COLO829 (cell line): ENCODE measurements around the gene IL1R1.
"Not testable (repeated sequence)": the region's sequence is repeated elsewhere in the genome, so short reads cannot be mapped to it uniquely, and the experiment has no call there.

Experiments used
- DNase-seq: peaks from one replicate; pipeline ENCODE4 v3.0.0; 2012; ENCODE audit warnings: low spot score

Gene IL1R1, protein sequence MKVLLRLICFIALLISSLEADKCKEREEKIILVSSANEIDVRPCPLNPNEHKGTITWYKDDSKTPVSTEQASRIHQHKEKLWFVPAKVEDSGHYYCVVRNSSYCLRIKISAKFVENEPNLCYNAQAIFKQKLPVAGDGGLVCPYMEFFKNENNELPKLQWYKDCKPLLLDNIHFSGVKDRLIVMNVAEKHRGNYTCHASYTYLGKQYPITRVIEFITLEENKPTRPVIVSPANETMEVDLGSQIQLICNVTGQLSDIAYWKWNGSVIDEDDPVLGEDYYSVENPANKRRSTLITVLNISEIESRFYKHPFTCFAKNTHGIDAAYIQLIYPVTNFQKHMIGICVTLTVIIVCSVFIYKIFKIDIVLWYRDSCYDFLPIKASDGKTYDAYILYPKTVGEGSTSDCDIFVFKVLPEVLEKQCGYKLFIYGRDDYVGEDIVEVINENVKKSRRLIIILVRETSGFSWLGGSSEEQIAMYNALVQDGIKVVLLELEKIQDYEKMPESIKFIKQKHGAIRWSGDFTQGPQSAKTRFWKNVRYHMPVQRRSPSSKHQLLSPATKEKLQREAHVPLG

DNA sequence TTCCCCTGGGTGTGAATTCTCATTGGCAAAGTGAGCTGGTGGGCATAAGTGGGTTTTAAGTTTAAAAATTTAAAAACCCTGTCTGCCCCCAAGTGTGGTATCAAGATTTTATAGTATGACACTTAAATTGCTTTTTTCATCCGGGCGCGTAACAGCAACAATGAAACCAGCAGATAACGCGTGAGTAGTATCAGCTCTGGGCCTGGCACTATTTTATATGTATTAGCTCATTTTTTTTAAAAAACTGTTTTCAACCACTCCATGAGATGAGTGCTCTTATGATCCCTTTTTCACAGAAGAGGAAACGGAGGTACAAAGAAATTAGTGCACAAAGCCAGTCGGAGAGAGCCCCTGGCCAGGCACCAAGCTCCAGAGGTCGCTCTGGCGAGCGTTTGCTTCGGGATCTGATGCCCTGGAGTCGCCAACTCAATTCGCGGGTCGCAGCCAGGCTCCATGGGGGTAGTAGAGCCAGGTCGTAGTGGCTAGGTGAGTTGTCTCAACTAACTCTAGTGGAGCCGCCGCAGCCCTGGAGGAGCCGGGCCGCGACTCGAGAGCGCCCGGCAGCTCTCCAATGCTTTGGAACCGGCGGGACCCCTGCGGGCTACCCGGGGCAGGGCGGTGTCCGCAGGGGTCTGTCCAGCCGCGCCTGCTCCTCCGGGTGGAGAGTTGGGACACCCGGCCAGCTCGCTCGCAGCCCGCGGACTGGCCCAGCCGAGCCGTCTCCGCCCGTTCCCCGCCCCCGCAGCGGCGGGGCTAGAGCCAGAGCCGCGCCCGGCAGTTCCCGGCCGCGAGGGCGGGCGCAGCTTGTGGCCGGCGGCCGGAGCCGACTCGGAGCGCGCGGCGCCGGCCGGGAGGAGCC, at the start of gene IL1R1:
Gene IL1R1, plus strand, starts transcription at position 777 of the 859 bp plus-strand sequence. CDS start 14,979 bp downstream, outside the sequence.
- peak; percentile 57 for DNase-seq

DNA sequence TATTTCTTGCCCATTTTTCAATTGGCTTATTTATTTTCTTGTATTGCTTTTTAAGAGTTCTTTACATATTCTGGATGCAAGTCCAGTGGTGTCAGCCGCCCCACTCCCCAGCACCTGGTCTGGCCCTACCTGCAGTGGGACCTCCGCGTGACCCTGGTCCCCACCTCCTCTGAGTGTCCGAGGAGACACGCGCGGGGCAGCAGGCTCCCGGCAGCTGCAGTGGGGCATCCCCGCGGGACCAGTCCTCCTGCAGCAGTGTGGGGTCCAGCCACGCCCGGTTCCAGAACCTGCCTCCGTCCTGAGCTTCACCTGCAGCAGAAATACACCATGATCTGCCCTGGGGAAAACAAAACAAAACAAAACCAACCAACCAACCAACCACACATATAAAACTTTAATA, 48.9 kb upstream of the IL1R1 start:
- DNase-seq = no peak

DNA sequence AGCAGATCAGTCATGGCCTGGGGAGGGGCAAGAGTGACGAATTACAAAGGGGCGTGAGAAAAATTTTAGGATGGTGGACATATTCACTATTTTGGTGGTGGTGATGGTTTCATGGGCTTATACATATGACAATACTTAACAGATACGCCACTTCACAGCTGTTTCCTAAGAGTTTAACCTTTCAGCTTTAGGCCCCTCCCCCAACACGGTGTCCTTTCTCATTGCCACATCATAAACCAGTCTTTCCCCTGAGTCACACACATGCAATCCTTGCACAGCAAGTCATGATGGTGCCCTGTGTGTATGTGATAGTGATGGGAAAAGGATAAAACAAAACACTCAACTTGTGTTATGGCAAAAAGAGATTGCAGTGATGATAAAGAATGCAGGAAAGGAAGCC, 47.6 kb upstream of the IL1R1 start:
- no peak for DNase-seq

DNA sequence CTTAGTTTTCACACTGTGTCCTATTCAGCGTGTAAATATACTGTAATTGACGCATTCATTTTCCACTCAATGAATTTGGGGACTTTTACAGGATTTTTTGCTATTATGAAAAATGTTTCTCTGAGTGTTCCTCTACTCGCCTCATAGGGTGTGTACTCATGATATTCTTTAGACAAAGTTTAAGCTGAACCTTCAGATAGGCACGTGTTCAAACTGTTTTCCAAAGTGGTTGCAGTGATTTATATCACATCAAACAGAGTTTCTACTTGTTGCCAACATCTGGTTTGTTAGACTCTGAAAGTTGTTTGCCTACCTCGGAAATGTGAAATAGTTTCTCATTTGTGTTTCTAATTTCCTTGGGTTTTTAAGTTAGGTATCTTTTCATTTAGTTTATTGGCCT, 46.4 kb upstream of the IL1R1 start:
- no peak for DNase-seq

DNA sequence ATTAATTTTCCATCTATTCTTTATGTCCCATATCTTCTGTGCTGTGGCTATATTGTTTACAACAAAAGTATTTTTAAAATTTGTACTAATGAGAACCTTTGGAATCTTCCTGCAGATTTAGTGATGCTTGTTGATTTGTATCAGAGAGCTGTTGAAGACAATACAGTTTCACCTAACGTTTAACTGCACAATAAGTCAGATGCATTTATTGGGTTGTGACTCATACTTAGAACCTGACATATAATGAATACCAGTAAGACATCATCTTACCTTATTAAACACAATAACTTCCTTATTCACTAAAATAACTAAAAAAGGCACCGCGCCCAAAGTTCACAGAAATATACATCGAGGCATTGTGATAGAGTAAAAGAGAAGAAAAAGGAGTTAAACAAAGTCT, 43.8 kb upstream of the IL1R1 start:
- no peak for DNase-seq

DNA sequence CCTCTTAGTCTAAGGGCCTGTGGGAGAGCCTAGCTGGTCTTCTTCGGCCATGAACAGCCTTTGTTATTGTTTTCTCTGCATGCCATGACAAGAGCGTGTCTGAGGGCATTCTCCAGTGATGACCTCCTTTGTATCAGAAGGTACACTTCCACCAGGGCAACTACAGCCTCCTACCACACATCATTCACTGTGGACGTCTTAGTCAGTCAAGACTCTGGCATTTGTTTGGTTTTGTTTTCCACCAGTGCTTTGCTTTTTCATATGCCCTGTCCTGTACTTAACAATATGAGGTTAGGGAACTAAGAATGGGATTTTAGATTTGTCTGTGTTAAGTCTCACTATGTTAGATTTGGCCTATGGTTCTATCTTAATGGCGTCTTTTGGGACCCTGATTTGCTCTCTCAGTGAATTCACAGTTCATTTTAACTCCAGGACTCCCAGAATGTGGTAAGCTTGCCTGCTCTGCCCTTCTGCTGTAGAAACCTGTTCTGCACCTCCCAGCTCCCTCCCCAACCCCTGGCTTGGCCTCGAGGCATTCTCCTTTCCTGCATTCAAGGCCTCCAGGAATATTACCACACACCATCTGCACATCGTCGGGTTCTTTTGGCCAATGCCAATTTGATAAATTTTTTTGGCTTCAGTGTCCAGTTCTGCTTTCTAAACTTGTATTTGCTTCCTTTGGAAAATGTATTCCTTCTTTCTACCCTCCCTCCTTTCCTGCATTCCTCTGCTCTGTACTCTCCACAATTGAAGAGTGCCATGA, 42.8 kb upstream of the IL1R1 start:
- DNase-seq = no peak

DNA sequence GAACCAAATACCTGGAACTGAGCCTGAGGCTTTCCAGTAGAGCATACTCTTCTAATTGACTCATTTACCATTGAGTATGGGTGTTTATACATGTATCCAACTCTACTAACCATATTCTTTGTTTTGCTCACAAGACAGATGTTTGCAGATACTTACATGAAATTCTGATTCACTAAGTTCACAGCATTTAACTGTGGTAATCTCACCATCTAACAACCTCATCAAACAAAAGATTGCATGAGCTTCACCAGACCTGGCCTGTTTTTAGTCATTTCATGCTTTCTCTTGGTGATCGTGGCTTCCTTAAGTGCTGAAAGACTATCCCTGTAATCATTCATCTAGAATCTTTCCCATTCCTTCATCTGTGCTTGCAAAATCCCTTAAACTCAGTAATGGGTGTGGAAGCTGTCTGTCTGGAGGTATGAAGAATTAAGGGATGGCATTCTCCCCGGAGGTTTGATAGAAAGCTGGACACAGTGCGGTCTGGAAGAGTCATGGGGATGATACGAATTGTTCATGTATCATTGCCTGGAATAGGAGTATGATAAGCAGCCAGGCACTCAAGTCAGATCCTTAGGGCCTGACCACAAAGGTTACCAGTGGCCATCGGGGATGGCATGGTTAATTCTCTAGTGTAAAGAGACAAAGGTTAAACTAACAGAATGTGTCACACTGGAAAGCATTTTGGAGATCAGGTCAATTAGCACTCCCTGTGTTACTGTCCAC, 42.0 kb upstream of the IL1R1 start:
- DNase-seq = no peak

DNA sequence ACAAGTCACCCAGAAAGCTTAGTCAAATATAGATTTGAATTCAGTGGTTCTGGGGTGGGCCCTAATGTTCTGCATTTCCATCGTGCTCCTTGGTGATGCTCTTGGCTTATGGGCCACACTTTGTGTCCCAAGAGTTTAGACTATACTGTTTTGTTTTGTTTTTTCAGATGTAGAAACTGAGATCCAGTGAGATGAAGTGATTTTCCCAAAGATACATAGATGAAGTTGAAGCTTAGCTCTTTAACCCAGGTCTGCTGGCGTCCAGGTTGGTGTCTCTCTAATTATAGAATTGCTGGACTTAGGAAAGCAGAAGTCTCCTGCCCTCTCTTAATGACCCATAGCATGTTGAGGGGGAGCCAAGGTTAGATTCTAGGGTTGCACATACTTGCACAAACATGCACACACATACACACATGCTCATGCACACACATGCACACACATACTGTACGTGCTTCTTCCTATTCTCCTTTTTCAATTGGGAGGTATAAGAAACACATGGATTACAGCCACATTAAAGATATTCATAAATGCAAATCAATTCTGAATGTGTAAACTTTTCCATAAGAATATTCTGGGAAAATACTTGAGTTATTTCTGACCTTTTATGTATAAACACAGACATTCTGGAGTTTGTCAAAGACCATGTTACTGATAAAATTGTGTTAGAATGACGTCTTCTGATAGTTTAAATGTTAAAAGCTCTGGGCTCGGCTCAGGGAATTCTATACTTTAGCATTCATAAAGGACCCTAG, 41.3 kb upstream of the IL1R1 start:
- DNase-seq = no peak

DNA sequence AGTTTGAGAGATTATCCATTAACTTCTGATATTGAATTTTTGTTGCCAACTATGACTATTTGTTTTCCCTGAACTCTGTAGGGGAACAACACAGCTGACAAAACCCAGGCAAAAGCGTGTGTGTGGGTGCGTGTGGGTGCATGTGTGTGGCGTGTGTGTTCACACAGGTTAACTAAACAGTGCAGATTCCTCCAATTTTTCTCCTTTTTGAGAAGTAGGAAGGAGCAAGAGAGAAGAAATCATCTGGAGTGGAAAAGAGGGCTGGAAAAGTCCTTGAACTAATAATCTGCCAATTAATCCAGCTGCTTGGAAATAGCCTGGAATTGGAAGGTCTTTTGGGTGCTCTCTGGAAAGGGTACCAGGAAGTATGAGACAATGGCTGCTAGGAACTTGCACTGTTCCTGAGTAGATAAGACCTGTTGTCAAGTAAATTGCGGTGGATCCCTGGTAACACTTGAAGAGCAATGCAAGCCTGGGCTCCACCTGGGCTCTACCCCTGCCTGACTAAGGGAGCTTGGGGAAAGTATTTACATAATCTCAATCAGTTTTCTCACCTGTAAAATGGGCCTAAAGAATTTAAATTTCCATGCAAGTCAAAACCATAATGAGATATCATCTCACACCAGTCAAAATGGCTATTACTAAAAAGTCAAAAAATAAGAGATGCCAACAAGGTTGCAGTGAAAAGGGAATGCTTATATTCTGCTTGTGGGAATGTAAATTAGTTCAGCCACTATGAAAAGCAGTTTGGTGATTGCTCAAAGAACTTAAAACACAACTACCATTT, 40.5 kb upstream of the IL1R1 start:
- no peak for DNase-seq

DNA sequence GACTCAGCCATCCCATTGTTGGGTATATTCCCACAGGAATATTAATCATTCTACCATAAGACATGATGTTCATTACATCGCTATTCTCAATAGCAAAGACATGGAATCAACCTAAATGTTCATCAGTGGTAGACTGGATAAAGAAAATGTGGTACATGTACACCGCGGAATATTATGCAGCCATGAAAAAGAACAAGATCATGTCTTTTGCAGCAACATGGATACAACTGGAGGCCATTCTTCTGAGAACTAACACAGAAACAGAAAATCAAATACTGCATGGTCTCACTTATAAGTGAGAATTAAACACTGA, 40.0 kb upstream of the IL1R1 start:
- not testable (repeated sequence) for DNase-seq

DNA sequence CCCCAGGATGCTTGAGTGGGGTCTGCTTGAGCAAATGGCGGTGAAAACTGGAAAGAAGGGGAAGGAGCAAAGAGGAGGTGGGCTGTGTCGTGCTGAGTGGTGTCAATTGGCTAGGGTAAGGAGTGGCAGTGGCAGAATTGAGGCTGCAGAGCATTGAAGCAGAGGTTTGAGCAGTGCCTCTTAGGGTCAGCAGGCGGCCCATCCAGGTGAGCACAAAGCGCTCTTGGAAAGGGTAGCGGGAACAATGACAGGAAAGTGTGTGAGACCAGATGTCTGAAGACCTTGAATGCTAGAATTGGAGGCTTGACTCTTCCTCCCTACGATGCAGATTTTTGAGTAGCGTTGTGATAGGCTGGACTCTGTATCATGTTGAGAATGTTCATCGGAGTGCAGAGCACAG, 39.3 kb upstream of the IL1R1 start:
- DNase-seq = no peak

DNA sequence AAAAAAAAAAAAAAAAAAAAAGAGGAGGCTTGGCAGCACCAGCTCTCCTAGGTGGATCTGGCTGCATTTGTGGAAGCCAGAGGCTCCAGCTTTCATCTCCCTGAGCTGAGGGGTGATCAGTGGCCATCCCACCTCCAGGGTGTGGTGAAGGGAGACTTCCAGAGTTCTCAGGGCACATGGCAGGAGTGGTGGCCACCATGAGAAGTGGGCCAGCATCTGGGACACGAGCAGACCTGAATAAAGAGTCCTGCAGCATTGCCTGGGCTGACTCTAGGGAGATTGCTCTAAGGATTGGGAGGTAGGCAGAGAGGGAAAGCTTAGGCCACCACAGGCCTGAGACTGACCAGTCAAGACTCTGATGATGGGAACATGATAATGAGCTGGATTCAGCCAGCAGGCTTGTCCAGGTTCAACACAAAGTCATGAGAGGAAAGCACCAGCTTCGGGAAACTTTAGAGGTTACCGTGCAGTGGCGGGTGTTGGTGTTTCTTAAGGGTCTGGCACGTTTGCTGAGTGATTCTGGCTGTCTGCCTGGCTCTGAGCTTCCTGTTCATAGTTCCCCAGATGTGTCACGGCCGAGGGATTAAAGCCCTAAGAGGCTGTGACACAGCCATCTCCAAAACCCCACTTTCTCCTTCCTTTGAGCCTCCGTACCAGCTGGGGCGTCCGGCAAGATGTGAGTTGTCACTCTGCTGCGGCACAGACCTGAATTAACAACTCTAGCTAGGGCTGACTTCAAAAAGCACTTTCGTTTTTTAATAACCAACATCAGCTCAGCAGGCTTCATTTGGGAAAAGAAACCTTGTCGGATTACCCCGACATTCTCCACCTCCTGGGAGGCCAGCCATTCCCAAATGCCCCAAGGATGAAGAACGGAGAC, 38.3 kb upstream of the IL1R1 start:
- no peak for DNase-seq

DNA sequence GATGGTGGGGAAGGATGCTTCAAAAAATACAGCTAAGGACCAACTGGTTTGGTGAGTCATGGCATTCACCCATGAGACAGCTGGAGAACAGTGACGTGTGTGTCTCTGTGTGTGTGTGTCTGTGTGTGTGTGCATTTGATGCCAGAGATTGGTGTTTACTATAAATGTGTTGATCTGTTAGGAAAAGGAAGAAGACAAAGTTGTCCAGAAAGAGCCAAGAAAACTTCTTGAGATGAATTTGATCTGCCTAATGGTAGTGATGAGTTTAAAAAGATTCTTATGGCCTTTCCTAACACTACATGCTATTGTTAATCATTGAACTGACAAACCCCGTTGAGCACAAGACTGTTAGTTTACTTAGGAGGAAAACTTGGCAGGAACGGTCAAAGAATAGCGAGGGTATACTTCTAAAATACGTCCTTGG, 36.4 kb upstream of the IL1R1 start:
- no peak for DNase-seq

DNA sequence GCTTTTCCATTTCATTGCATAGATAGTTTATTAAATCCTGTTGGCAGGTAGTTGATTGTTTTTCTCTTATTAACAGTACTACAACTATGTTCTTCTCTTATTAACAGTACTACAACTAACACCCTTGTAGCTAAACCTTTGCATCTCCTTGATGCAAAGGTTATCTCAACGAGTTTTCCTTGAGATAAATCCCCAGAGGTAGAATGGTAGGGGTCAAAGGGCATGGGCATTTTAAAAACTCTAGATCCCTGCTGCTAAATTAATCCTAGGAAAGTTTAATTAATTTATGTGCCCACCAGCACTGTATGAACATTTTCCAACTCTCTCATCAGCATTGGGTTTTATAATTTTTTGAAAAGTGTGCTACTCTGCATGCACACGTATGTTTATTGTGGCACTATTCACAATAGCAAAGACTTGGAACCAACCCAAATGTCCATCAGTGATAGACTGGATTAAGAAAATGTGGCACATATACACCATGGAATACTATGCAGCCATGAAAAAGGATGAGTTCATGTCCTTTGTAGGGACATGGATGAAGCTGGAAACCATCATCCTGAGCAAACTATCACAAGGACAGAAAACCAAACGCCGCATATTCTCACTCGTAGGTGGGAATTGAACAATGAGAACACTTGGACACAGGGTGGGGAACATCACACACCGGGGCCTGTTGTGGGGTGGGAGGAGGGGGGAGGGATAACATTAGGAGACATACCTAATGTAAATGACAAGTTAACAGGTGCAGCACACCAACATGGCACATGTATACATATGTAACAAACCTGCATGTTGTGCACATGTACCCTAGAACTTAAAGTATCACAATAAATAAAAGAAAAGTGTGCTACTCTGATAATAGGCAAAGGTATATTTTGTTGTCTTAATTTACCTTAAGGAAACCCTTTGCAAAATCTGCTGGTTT, 35.5 kb upstream of the IL1R1 start:
- not testable (repeated sequence) for DNase-seq

DNA sequence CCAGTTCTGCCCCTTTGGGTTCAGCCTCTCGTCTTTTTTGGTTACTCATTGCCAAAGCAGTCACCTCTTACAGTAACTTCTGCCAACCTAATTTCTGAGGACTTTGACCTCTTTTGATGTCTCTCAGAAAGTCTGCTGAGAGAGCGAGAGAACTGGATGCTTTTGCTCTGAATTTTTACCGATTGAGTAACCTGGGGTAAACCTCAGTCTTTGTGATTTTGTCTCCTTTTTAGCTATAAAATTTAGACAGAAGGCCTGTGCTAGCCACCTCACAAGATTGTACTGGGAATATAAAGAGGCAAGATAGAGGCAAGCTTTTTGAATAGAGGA, 34.8 kb upstream of the IL1R1 start:
- no peak for DNase-seq

DNA sequence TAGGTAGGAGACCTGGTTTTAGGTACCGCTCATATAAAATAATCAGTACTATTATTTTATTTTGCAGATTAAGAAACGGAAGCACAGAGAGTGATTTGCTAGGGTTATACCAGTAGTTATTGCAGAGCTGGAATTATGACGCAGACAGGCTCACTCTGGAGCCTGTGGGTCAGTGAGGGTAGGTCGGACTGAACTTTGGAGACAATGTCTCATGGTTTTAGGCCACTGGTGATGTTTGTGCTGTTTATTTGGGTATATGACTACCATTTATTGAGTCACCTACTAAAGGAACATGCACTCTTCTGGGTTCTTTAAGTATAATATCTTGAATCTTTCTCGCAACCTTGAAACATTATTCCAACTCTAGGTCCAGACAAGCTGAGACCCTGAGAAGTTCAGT, 33.5 kb upstream of the IL1R1 start:
- no peak for DNase-seq

DNA sequence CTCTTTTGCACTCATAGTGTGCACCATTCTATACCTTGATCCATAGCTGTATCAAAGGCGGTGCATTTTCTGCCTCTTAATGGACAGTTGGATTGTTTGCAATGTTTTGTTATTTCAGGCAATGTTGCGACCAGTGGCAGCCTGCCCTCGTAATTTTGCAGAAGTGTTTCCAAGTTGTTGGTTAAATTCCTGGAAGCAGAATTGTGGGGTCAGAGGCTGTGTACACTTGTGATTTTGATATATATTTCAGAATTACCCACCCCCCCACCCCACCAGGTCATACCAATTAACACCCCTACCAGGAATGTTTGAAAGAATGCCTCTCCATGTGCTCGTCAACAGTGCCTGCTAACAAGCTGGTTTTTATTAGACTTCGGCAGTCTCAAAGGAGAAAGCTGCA, 32.4 kb upstream of the IL1R1 start:
- DNase-seq = no peak
